Activated CD4-positive, alpha-beta T cell treated with anti-CD3 and anti-CD28 coated beads for 36 hours (primary cell): ENCODE measurements around the gene LARGE1. TPM values are rescaled to one million over a fixed set of nuclear protein-coding genes. Genes with fewer than 3 reads are reported as not detected.

ENCODE experiments used
- ATAC-seq: fragments of 200-7000 bp; cut with Tn5 transposase; one replicate; pipeline ENCODE4 v1.10.0; 2021; ENCODE audit warnings: mild to moderate bottlenecking, moderate library complexity
- CTCF ChIA-PET: fragments of 350-600 bp; sonication (Branson Sonifier 250); formaldehyde crosslinking; loops from one replicate; lab custom pipeline; 2021; ENCODE audit warnings: antibody characterized with exemption; lab: Charles Lee
- POLR2A ChIA-PET: fragments of 350-600 bp; sonication (Branson Sonifier 250); formaldehyde crosslinking; loops from one replicate; lab custom pipeline; 2021; ENCODE audit warnings: antibody characterized with exemption, inconsistent platforms; lab: Charles Lee
- DNase-seq: peaks from one replicate; pipeline ENCODE4 v3.0.0-alpha.2; 2020
- H3K27ac Mint-ChIP-seq: one replicate; pipeline ENCODE4 v1.8.0; 2021; ENCODE audit warnings: mixed read lengths
- H3K27me3 Mint-ChIP-seq: one replicate; pipeline ENCODE4 v1.8.0; 2021; ENCODE audit warnings: mixed read lengths
- H3K36me3 Mint-ChIP-seq: one replicate; pipeline ENCODE4 v1.8.0; 2021; ENCODE audit warnings: low read depth, mixed read lengths
- H3K4me1 Mint-ChIP-seq: one replicate; pipeline ENCODE4 v1.8.0; 2021; ENCODE audit warnings: mixed read lengths
- H3K4me3 Mint-ChIP-seq: one replicate; pipeline ENCODE4 v1.8.0; 2021; ENCODE audit warnings: mild to moderate bottlenecking, moderate library complexity, mixed read lengths
- H3K9me3 Mint-ChIP-seq: one replicate; pipeline ENCODE4 v1.8.0; 2021; ENCODE audit warnings: low read depth, mixed read lengths
- intact Hi-C, 2 experiments: fragments of 100-400 bp; cut with DNase I in 1 of 2; cut with micrococcal nuclease in 1 of 2; formaldehyde crosslinking; loops; one replicate each; pipeline versions ENCODE4 v1.14.2 to v1.15.1; 2022 to 2024; cut with DNase I, micrococcal nuclease
- total RNA-seq, 2 experiments: library from RNA; stranded (reverse); gene quantifications; one replicate each; pipeline ENCODE4 v1.2.3, GENCODE V29; 2021

Gene LARGE1
- total RNA-seq, 2 experiments from 2014 or later = 0.39 to 0.57 TPM

DNA sequence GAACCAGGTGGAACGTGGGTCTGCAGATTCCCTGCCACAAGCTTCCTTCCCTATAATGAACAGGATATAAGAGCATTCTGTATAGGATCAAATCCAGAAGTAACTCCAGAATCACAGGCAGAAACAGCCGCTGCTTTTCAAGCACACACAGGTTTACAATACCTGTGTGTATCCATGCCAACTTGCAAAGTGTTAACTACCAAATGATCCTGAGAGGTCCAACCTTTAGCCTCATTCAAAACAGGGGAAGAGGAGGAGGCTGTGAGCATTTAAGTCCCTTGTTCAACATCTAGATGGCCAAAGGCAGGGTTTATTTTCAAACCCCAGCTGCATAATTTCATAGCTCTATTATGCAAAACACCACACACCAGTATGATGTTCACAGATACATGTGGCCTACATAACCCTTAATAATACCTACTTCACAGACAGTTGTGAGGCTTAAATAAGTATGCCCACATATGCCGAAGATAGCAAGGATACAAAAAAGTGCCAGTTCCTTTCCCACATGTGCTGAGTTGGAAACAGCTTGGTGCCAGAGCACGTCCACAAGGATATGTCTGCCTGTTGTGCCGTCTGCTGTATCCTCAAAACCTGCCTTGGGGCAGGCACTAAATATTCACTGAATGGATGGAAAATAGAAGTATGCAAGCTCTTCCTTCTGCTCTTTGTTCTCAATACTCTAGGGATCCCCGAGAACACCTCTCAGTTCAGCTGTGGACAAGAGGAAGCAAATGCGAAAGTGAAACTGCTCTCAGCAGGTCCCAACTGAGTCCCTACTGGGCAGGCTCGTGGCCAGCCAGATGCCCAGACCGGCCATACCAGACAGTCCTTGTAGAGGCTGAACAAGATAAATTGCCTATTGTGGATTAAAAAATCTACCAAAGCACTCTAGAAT, 66.8 kb downstream of the LARGE1 start:
- peaks cover 6% of the 10 kb centered on the region for H3K4me1 Mint-ChIP-seq
- H3K27me3 Mint-ChIP-seq = peaks cover 2% of the 10 kb centered on the region
- ChIA-PET CTCF (no interaction called here), POLR2A (no interaction called here)
- ATAC-seq = no peak
- intact Hi-C loops = no loop called here
- H3K36me3 Mint-ChIP-seq = no peaks in the 10 kb centered on the region
- peak; percentile 8 for DNase-seq
- H3K9me3 Mint-ChIP-seq = peaks cover 5% of the 10 kb centered on the region
- peak overlapping the region; percentile 44 for H3K27ac Mint-ChIP-seq
- H3K4me3 Mint-ChIP-seq = peak overlapping the region; percentile 50

GRCh38 chr22:33851821-33852384, 68.4 kb downstream of the LARGE1 start:
- no peak overlapping the region for H3K4me3 Mint-ChIP-seq
- intact Hi-C loops = no loop called here
- peaks cover 2% of the 10 kb centered on the region for H3K27me3 Mint-ChIP-seq
- H3K4me1 Mint-ChIP-seq = peaks cover 6% of the 10 kb centered on the region
- ChIA-PET CTCF (no interaction called here), POLR2A (no interaction called here)
- no peak for DNase-seq
- peaks cover 5% of the 10 kb centered on the region for H3K9me3 Mint-ChIP-seq
- ATAC-seq = no peak
- no peak overlapping the region for H3K27ac Mint-ChIP-seq
- peaks cover 2% of the 10 kb centered on the region for H3K36me3 Mint-ChIP-seq

- peaks cover 2% of the 10 kb centered on the region for H3K27me3 Mint-ChIP-seq
- H3K9me3 Mint-ChIP-seq = peaks cover 7% of the 10 kb centered on the region
- H3K27ac Mint-ChIP-seq = no peak overlapping the region
- H3K4me1 Mint-ChIP-seq = peaks cover 6% of the 10 kb centered on the region
- intact Hi-C loops = no loop called here
- no peak for ATAC-seq
- peaks cover 2% of the 10 kb centered on the region for H3K36me3 Mint-ChIP-seq
- POLR2A ChIA-PET = no interaction called here
- no peak overlapping the region for H3K4me3 Mint-ChIP-seq
- CTCF ChIA-PET = no interaction called here
- no peak for DNase-seq
These were observed 69.0 kb downstream of the LARGE1 start for GRCh38 chr22:33851240-33851639.

GRCh38 chr22:33850724-33851123, 69.6 kb downstream of the LARGE1 start:
- H3K9me3 Mint-ChIP-seq = peaks cover 9% of the 10 kb centered on the region
- H3K27ac Mint-ChIP-seq = no peak overlapping the region
- POLR2A ChIA-PET = no interaction called here
- intact Hi-C loops = no loop called here
- no peak overlapping the region for H3K4me3 Mint-ChIP-seq
- peaks cover 2% of the 10 kb centered on the region for H3K36me3 Mint-ChIP-seq
- ATAC-seq = no peak
- H3K27me3 Mint-ChIP-seq = peaks cover 2% of the 10 kb centered on the region
- no peak for DNase-seq
- H3K4me1 Mint-ChIP-seq = peaks cover 6% of the 10 kb centered on the region
- CTCF ChIA-PET = no interaction called here

DNA sequence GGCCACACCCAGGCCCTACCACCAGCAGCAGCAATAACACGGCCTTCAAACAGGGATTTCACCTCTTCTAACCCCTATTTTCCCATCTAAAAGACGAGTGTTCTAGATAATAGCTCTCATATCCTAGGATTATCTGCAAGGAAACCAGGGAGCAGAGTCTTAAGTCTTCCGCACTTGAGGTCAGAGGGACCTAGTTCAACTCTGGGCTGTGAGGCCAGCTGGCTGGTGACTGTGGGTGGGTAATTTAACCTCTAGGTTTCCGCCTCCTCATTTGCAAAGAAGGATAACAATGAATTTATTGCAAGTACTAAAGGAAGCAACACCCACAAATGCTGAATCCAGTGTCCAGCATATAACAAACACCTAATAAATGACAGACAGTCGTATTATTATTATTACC, 70.1 kb downstream of the LARGE1 start:
- peaks cover 10% of the 10 kb centered on the region for H3K9me3 Mint-ChIP-seq
- ATAC-seq = no peak
- intact Hi-C loops = no loop called here
- ChIA-PET POLR2A (no interaction called here), CTCF (no interaction called here)
- H3K36me3 Mint-ChIP-seq = peaks cover 2% of the 10 kb centered on the region
- peaks cover 6% of the 10 kb centered on the region for H3K4me1 Mint-ChIP-seq
- no peak overlapping the region for H3K4me3 Mint-ChIP-seq
- no peak for DNase-seq
- peaks cover 2% of the 10 kb centered on the region for H3K27me3 Mint-ChIP-seq
- H3K27ac Mint-ChIP-seq = no peak overlapping the region

DNA sequence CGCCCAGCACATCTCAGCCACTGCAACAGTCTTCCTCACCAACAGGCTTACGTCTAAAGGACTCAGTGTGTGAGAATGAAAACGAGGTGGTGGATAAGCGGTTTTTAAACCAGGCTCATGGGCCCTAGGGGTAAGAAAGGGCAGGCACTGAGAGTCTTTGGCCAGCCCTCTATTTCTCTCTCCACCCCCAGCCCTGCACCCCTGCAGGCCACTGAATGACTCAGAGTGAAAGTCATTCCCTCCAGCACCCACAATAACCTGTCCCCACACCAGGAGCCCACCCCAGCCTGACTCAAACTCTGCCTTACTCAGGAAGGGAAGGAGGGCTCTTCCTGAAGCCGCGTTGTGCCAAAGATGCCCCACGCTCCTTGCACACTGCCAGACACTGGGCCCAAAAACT, 72.0 kb downstream of the LARGE1 start:
- Mint-ChIP-seq H3K4me3 (no peak overlapping the region), H3K4me1 (peaks cover 2% of the 10 kb centered on the region), H3K27me3 (peaks cover 2% of the 10 kb centered on the region), H3K27ac (no peak overlapping the region), H3K9me3 (peaks cover 10% of the 10 kb centered on the region), H3K36me3 (peaks cover 2% of the 10 kb centered on the region)
- POLR2A ChIA-PET = no interaction called here
- ATAC-seq (no peak), DNase-seq (no peak)
- intact Hi-C loops = no loop called here
- CTCF ChIA-PET = interaction anchor here (1.4 kb wide), 1 partner anchor 10 kb away, joined by 3 read pairs; no protein-coding TSS in a partner anchor

GRCh38 chr22:33844273-33844672, 76.0 kb downstream of the LARGE1 start:
- intact Hi-C loops = no loop called here
- POLR2A ChIA-PET = no interaction called here
- Mint-ChIP-seq H3K4me3 (no peak overlapping the region), H3K27me3 (no peaks in the 10 kb centered on the region), H3K36me3 (peaks cover 2% of the 10 kb centered on the region), H3K27ac (no peak overlapping the region), H3K9me3 (peaks cover 10% of the 10 kb centered on the region), H3K4me1 (no peaks in the 10 kb centered on the region)
- CTCF ChIA-PET = no interaction called here
- ATAC-seq = no peak
- no peak for DNase-seq

GRCh38 chr22:33842421-33843094, 77.7 kb downstream of the LARGE1 start:
- Mint-ChIP-seq H3K4me1 (no peaks in the 10 kb centered on the region), H3K27me3 (no peaks in the 10 kb centered on the region), H3K9me3 (peaks cover 7% of the 10 kb centered on the region), H3K36me3 (peaks cover 2% of the 10 kb centered on the region), H3K4me3 (no peak overlapping the region), H3K27ac (no peak overlapping the region)
- ChIA-PET CTCF (no interaction called here), POLR2A (no interaction called here)
- DNase-seq = no peak
- ATAC-seq = no peak
- intact Hi-C loops = no loop called here

DNA sequence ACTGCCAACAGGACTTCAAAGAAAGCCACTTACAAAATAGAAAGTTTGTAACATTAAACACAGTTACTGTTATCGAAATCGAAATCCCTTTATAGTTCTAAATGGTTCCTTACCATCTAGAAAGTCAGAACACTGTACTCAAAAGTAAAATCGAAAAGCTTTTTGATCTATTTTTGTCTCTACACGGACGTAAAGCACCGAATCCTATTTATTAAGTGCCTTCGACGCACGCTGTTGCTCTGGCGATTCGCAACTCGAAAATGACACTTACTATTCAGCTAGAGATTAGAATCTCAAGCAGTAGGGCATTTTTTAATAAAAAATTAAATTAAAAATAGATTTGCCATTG, 78.3 kb downstream of the LARGE1 start:
- H3K4me3 Mint-ChIP-seq = no peak overlapping the region
- peaks cover under 1% of the 10 kb centered on the region for H3K36me3 Mint-ChIP-seq
- DNase-seq (no peak), ATAC-seq (no peak)
- no peaks in the 10 kb centered on the region for H3K4me1 Mint-ChIP-seq
- no peaks in the 10 kb centered on the region for H3K27me3 Mint-ChIP-seq
- intact Hi-C loops = no loop called here
- H3K9me3 Mint-ChIP-seq = peaks cover 6% of the 10 kb centered on the region
- H3K27ac Mint-ChIP-seq = no peak overlapping the region
- POLR2A ChIA-PET = no interaction called here
- CTCF ChIA-PET = no interaction called here

- H3K27me3 Mint-ChIP-seq = no peaks in the 10 kb centered on the region
- H3K36me3 Mint-ChIP-seq = no peaks in the 10 kb centered on the region
- no peak for ATAC-seq
- POLR2A ChIA-PET = no interaction called here
- intact Hi-C loops = no loop called here
- H3K4me1 Mint-ChIP-seq = no peaks in the 10 kb centered on the region
- H3K27ac Mint-ChIP-seq = no peak overlapping the region
- DNase-seq = no peak
- CTCF ChIA-PET = no interaction called here
- H3K4me3 Mint-ChIP-seq = no peak overlapping the region
- peaks cover 3% of the 10 kb centered on the region for H3K9me3 Mint-ChIP-seq
These were observed 78.8 kb downstream of the LARGE1 start for GRCh38 chr22:33841281-33842005.

GRCh38 chr22:33838644-33839043, 81.6 kb downstream of the LARGE1 start:
- H3K36me3 Mint-ChIP-seq = no peaks in the 10 kb centered on the region
- ATAC-seq = no peak
- intact Hi-C loops = no loop called here
- H3K4me3 Mint-ChIP-seq = no peak overlapping the region
- no peaks in the 10 kb centered on the region for H3K9me3 Mint-ChIP-seq
- no peaks in the 10 kb centered on the region for H3K4me1 Mint-ChIP-seq
- H3K27me3 Mint-ChIP-seq = no peaks in the 10 kb centered on the region
- CTCF ChIA-PET = no interaction called here
- no peak for DNase-seq
- no peak overlapping the region for H3K27ac Mint-ChIP-seq
- POLR2A ChIA-PET = no interaction called here
